GM18861 (cell line): ENCODE results near the gene ZNF541.

Experiments
- ATAC-seq: cut with Tn5 transposase; IDR thresholded peaks from one replicate; pipeline ENCODE4 v1.9.1; 2021; ENCODE audit not compliant: unreplicated experiment

Gene ZNF541

GRCh38 chr19:47547199-47547598, 25.7 kb downstream of the ZNF541 start:
- no peak for ATAC-seq

DNA sequence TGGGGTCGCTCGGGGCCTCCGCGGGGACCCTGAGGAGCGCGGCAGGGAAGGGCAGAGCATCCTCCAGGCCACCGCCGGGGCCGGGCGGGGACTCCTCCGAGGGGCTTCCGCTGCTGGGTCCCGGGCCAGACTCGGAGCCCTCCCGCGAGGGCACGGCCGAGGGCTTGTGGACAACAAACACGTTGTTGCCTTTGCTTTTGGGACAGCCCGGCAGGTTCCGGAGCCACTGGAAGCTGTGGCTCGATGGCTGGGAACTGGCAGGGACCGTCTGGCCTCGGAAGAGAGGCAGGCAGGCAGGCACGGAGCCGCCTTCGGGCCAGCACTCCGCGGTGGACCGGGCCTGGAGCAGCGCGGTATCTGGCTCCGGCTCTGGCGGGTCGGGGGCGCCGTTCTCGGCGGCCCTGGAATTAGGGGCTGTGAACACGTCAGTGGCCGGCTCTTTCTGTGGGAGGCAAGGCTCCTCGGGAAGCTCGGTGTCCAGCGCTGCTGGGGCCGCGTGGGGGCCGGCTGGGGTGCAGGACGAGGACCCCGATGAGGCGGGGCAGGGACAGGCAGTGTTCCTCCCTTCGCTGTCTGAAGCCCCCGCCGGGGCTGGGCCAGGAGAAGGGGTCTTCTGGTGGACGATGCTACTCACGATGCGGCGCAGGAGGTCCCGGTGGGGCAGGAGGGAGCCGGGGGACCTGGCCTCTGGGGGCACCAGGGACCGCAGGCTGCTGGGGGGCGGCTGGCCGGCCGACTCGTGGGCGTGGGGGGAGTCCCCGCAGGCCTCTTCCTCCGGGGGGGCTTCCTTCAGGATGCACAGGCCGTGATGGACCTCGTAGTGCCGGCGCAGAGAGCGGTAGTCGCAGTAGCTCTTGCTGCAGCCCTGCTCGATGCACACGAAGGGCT, 27.6 kb downstream of the ZNF541 start:
- ATAC-seq = no peak

- no peak for ATAC-seq
Measured at GRCh38 chr19:47544476-47544875, 28.5 kb downstream of the ZNF541 start.

DNA sequence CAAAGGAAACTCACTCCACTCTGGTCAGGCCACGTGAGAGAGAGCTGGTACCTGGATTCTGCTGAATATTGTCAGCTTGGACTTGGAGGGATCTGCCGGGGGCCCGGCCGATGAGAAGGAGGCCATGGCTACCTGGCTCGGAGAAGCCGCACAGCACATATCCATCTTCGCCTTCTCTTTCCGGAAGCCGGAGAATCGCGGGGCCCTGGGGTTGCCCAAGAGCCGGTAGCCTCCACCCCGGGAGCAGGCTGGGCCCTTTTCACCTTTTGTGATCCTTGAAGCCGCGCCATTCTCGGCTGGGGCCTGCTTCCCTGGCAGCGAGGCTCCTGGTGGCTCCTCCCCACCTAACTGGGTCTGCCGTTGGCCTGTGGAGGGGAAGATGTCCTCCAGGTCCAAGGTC, 28.9 kb downstream of the ZNF541 start:
- no peak for ATAC-seq

GRCh38 chr19:47542030-47542475, 30.9 kb downstream of the ZNF541 start:
- no peak for ATAC-seq

DNA sequence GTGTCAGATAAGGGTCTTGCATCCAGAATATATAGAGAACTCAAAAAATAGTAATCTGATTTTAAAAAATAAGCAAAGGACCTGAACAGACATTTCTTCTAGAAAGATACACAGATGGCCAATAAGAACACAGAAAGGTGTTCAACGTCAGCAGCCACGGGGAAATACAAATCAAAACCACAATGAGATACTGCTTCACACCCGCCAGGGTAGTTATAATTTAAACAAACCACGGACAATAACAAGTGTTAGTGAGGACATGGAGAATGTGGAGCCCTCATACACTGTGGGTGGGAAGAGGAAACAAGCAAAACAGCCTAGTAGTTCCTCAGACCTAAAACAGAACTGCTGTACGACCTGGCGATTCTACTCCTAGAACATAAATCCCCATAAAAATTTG, 31.4 kb downstream of the ZNF541 start:
- ATAC-seq = no peak

DNA sequence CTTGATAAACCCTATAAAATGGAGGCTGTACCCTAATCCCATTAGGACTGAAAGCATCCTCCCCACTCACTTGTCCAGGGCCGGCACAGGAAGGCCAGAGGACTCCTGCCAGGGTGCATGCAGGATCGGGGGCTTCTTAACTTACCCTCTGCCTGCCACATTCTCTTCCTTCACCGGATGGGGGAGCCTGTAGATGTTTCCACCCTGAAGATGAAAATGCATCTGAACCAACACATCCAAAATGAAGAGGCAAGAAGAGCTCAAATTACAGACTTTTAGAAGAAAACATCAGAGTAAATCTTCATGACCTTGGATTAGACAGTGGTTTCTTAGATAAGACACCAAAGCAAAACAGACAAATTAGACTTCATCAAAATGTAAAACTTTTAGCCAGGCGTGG, 32.2 kb downstream of the ZNF541 start:
- ATAC-seq = no peak

DNA sequence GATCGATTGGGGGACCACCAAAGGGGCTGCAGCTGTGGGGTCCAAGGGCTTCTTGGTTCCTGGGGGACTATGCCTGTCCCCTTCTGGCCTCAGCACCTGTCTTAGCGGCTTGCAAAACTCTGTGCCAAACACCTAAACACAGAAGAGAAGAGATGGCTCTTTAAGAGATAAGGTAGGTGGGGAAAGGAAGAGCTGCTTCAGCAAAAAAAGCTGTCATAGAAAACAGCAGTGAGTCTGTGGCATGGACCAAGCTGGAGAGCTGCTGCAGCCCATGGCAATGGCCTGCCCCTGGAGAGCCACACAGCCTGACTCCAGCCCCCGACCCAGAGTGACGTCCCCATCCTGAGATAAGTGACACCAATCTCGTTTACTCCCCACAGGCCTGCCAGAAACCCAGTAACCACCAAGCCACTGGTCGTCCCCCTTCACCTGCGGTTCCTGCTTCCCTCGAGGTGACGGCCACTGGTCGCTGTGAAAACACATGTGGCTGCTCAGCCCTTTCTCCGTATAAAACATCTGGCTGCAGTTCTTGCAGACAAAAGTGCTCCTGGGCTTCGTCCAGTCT, 33.1 kb downstream of the ZNF541 start:
- no peak for ATAC-seq

DNA sequence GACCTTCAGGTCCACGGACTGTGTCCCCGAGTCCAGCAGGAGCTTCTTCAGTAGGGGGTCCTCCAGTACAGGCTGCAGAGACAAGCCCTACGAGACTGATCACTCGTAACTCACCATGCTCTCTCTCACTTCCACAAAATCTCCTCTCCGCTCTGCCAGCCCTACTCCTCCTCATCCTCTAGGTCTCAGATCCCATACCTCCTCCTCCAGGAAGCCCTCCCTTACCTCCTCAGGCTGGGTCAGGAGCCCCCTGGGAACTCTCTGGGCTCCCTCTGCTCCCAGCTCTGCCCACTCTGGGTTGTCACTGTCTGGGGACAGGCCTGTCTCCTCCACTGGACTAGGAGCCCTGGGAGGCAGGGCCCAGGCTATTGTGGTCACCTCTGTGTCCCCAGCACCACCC, 34.1 kb downstream of the ZNF541 start:
- ATAC-seq = no peak

GRCh38 chr19:47537493-47537892, 35.5 kb downstream of the ZNF541 start:
- no peak for ATAC-seq

DNA sequence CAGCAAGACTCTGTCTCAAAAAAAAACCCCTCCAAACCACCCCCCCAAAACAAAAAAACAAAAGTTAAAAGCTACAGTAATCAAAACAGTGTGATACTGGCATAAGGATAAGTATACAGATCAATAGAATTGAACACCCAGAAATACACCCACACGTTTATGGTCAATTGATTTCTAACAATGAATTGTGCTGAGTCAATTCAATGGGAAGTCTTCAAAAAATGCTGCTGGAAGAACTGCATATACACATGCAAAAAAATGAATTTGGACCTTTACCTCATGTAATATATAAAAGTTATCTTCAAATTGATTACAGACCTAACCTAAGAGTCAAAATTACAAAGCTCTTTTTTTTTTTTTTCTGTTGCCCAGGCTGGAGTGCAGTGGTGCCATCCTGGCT, 38.3 kb downstream of the ZNF541 start:
- no peak for ATAC-seq

GRCh38 chr19:47531640-47532387, 41.1 kb downstream of the ZNF541 start:
- no peak for ATAC-seq

- ATAC-seq = no peak
Measured at GRCh38 chr19:47529018-47529742, 43.8 kb downstream of the ZNF541 start.

DNA sequence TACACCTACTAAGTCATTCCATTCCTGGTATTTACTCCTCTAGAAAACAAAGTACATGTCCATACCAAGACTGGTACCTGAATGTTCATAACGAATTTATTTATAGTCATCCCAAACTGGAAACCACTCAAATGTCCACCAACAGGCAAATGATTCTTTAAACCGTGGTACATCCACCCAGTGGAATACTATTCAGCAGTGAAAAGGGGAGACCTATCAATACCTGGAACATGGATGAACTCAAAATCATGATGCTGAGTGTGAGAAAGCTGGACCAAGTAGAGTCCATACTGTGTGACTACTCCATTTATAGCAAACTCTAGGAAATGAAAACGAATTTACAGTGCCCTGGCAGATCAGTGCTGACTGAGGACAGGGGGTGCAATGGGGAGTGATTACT, 46.1 kb downstream of the ZNF541 start:
- ATAC-seq = no peak

DNA sequence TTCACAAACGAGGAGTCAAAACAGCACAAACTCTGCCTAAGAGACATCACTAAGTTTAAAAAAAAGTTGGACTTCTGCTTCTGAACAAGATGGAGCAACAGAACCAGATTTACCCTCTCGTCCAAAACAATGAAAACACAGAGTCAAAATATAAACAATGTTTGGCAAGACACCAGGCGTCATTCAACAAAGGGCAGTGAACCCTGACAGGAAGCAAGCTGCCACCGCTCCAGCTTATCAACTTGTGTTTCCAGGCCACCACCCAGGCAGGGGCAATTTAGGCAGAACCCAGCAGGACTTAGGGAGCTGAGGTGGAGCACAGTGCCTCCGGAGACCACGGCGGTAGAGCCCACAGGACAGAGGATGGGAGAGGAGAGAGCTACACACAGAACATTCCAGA, 49.5 kb downstream of the ZNF541 start:
- no peak for ATAC-seq
